Measurements from ENCODE around the gene LRP1B.

LRP1B gene

DNA sequence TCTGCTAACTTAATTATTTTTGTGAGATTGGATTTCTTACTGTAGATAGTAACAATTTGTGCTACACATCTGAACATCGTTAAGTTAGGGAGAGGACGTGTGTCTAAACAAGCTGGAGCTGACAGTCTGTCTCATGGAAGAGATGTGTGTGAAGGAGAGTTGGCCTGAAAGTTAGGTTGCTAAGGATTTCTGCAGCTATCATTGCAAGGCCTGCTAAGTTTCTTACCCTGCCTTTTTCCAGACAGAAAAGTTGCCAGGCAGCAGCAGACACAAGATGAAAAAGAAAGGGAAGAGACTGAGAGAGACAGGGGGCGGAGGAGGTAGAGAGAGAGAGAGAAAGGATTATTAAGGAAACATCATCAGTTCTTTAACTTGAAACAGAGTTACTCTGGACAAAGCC lies 4.1 kb upstream of the LRP1B start:
- Histone ChIP-seq H3K9ac (ENCODE audit: low read depth, low read length, poor library complexity, severe bottlenecking) (no peak overlapping the region), H4K20me1 (ENCODE audit: insufficient read depth, low read length, poor library complexity, severe bottlenecking) (no peaks in the 10 kb centered on the region), H3K36me3 (ENCODE audit: insufficient read depth, low read length) (no peaks in the 10 kb centered on the region), H3K4me2 (ENCODE audit: low read depth, low read length, poor library complexity, severe bottlenecking) (no peak overlapping the region), H3K9me3 (ENCODE audit: insufficient read depth, low read depth, low read length) (no peaks in the 10 kb centered on the region), H3K79me2 (ENCODE audit: insufficient read depth, low read length) (no peaks in the 10 kb centered on the region), H3K4me3 (ENCODE audit: low read length, poor library complexity, severe bottlenecking) (no peak overlapping the region), H3K4me1 (ENCODE audit: insufficient read depth, low read length, poor library complexity, severe bottlenecking) (no peaks in the 10 kb centered on the region), H3K9me2 (replicated peaks; ENCODE audit: low read depth, low read length) (no peaks in the 10 kb centered on the region), H2AFZ (ENCODE audit: low read length) (no peak overlapping the region), H3K27me3 (ENCODE audit: insufficient read depth, low read length, poor library complexity, severe bottlenecking) (no peaks in the 10 kb centered on the region), H3F3A (ENCODE audit: low read depth) (no peaks in the 10 kb centered on the region)
- TF ChIP-seq CTCF (conservative IDR thresholded peaks at IDR 0.05; ENCODE audit: low read length) (no peak), EZH2phosphoT487 (IDR thresholded peaks at IDR 0.05; ENCODE audit: borderline replicate concordance) (no peak)

GRCh38 chr2:142130111-142131009 lies 456 bp downstream of the LRP1B start:
- no peaks in the 10 kb centered on the region for H3K9me2 ChIP-seq (replicated peaks; ENCODE audit: low read depth, low read length)
- H3K36me3 ChIP-seq (ENCODE audit: insufficient read depth, low read length), result no peaks in the 10 kb centered on the region
- H3K4me1 ChIP-seq (ENCODE audit: insufficient read depth, low read length, poor library complexity, severe bottlenecking), result no peaks in the 10 kb centered on the region
- no peaks in the 10 kb centered on the region for H3K79me2 ChIP-seq (ENCODE audit: insufficient read depth, low read length)
- no peak overlapping the region for H3K4me2 ChIP-seq (ENCODE audit: low read depth, low read length, poor library complexity, severe bottlenecking)
- no peak overlapping the region for H3K4me3 ChIP-seq (ENCODE audit: low read length, poor library complexity, severe bottlenecking)
- H3K9ac ChIP-seq (ENCODE audit: low read depth, low read length, poor library complexity, severe bottlenecking), result no peak overlapping the region
- no peaks in the 10 kb centered on the region for H3K9me3 ChIP-seq (ENCODE audit: insufficient read depth, low read depth, low read length)
- H2AFZ ChIP-seq (ENCODE audit: low read length), result no peak overlapping the region
- TF ChIP-seq CTCF (conservative IDR thresholded peaks at IDR 0.05; ENCODE audit: low read length), result no peak
- TF ChIP-seq EZH2phosphoT487 (IDR thresholded peaks at IDR 0.05; ENCODE audit: borderline replicate concordance), result no peak
- no peaks in the 10 kb centered on the region for H4K20me1 ChIP-seq (ENCODE audit: insufficient read depth, low read length, poor library complexity, severe bottlenecking)
- no peaks in the 10 kb centered on the region for H3K27me3 ChIP-seq (ENCODE audit: insufficient read depth, low read length, poor library complexity, severe bottlenecking)
- no peaks in the 10 kb centered on the region for H3F3A ChIP-seq (ENCODE audit: low read depth)

GRCh38 chr2:142128105-142128504 lies 2.7 kb downstream of the LRP1B start:
- Histone ChIP-seq H3K36me3 (ENCODE audit: insufficient read depth, low read length) (no peaks in the 10 kb centered on the region), H3K4me1 (ENCODE audit: insufficient read depth, low read length, poor library complexity, severe bottlenecking) (no peaks in the 10 kb centered on the region), H3K27me3 (ENCODE audit: insufficient read depth, low read length, poor library complexity, severe bottlenecking) (no peaks in the 10 kb centered on the region), H3K79me2 (ENCODE audit: insufficient read depth, low read length) (no peaks in the 10 kb centered on the region), H3K9me2 (replicated peaks; ENCODE audit: low read depth, low read length) (no peaks in the 10 kb centered on the region), H3K9ac (ENCODE audit: low read depth, low read length, poor library complexity, severe bottlenecking) (no peak overlapping the region), H3K4me2 (ENCODE audit: low read depth, low read length, poor library complexity, severe bottlenecking) (no peak overlapping the region), H3F3A (ENCODE audit: low read depth) (no peaks in the 10 kb centered on the region), H4K20me1 (ENCODE audit: insufficient read depth, low read length, poor library complexity, severe bottlenecking) (no peaks in the 10 kb centered on the region), H2AFZ (ENCODE audit: low read length) (no peak overlapping the region), H3K4me3 (ENCODE audit: low read length, poor library complexity, severe bottlenecking) (no peak overlapping the region), H3K9me3 (ENCODE audit: insufficient read depth, low read depth, low read length) (no peaks in the 10 kb centered on the region)
- no peak for TF ChIP-seq CTCF (conservative IDR thresholded peaks at IDR 0.05; ENCODE audit: low read length)
- no peak for TF ChIP-seq EZH2phosphoT487 (IDR thresholded peaks at IDR 0.05; ENCODE audit: borderline replicate concordance)
